ENCODE data around the gene WEE2. TPM values are rescaled to one million over a fixed set of nuclear protein-coding genes. Genes with fewer than 3 reads are reported as not detected.

The WEE2 gene
- total RNA-seq, 6 experiments from 2014 or later: not detected

DNA sequence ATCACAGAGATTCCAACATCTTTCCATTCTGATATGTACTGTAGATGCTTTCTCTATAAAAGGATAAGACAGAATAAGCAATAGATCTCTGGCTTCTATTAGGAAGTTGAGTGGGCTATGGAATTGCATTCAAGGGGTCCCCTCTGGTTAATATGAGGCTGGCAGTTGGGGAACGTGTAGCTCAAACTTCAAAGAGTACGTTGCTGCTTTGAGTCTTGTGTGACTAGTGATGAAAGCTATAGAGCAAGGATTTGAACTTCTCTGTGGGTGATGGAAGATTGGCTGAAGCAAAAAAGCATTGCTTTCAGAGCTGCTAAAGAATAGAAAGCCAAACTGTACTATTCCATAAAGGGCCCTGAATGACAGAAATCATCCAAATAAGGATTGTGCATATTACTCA is 6.4 kb downstream of the WEE2 start:
- H3K9me3 Mint-ChIP-seq: no peaks in the 10 kb centered on the region
- H3K27me3 Mint-ChIP-seq (ENCODE audit: insufficient read depth): peaks cover 9% of the 10 kb centered on the region
- no peak overlapping the region for H3K4me3 Mint-ChIP-seq
- TF ChIP-seq, protein P1, sequence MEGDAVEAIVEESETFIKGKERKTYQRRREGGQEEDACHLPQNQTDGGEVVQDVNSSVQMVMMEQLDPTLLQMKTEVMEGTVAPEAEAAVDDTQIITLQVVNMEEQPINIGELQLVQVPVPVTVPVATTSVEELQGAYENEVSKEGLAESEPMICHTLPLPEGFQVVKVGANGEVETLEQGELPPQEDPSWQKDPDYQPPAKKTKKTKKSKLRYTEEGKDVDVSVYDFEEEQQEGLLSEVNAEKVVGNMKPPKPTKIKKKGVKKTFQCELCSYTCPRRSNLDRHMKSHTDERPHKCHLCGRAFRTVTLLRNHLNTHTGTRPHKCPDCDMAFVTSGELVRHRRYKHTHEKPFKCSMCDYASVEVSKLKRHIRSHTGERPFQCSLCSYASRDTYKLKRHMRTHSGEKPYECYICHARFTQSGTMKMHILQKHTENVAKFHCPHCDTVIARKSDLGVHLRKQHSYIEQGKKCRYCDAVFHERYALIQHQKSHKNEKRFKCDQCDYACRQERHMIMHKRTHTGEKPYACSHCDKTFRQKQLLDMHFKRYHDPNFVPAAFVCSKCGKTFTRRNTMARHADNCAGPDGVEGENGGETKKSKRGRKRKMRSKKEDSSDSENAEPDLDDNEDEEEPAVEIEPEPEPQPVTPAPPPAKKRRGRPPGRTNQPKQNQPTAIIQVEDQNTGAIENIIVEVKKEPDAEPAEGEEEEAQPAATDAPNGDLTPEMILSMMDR (IDR thresholded peaks at IDR 0.05): no peak
- H3K27ac Mint-ChIP-seq: no peak overlapping the region
- no peaks in the 10 kb centered on the region for H3K4me1 Mint-ChIP-seq (ENCODE audit: low read depth)
- H3K36me3 Mint-ChIP-seq (ENCODE audit: low read depth): no peaks in the 10 kb centered on the region
- DNase-seq: no peak

DNA sequence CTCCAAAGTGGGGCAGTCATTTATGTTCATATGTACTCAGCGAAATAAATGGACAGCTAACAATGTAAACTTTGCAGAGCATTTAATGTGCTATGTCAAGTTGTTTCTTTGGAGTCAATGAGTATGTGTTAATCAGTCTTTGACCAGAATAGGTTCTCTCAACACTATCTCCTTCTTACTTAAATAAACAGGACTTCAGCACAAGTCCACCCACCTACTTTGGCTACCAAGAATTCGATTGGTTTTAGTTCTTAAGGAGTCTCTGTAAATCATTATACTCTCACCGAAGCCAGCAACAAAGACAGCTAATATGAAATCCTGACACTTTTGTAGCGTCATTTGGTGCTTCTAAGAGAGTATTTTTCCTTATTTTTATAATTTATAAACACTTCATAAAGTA is 6.9 kb downstream of the WEE2 start:
- no peaks in the 10 kb centered on the region for H3K9me3 Mint-ChIP-seq
- H3K27ac Mint-ChIP-seq: no peak overlapping the region
- no peaks in the 10 kb centered on the region for H3K4me1 Mint-ChIP-seq (ENCODE audit: low read depth)
- H3K36me3 Mint-ChIP-seq (ENCODE audit: low read depth): no peaks in the 10 kb centered on the region
- DNase-seq: no peak
- TF ChIP-seq, protein P1 (IDR thresholded peaks at IDR 0.05): no peak
- H3K4me3 Mint-ChIP-seq: no peak overlapping the region
- H3K27me3 Mint-ChIP-seq (ENCODE audit: insufficient read depth): peaks cover 9% of the 10 kb centered on the region

DNA sequence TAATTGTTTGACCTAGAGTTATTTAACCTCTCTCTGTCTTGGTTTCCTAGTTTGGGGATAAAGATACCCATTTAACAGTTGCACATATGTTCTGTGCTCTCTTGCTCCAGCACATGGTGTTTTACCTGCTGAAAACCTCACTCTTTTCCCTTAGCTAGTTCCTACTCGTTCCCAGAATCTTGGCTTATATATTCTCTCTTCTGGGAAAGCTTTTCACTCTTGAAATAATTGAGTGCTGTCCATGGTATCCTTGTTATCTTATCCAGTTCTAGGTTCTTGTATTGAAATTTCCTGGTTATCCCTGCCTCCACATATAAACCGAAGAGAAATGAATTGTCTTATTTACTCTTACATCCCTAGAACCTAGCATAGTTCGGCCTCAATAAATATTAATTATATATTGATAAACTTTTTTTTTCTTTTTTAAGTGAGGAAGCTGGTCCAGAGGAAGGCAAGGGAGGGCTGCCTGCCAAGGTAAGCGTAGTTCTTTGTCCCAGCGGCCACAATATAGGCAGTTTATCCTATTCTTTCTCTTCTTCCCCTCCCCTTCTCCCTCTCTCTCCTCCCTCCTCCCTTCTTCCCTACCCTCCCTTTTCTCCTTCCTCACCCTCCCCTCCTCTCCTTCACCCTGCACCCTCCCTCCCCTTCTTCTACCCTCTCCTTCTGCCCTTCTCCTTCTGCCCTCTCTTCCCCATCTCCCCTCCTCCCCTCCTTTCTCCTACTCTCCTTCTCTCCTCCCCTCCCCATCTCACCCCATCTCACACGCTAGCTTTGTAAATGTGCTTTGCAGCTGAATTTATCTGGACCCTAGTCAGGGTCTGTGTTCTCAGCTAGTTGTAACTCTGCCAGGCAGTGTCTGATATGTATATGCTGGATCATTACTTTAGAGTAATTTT is 7.9 kb downstream of the WEE2 start:
- peaks cover 6% of the 10 kb centered on the region for H3K27me3 Mint-ChIP-seq (ENCODE audit: insufficient read depth)
- no peak for DNase-seq
- H3K4me1 Mint-ChIP-seq (ENCODE audit: low read depth): no peaks in the 10 kb centered on the region
- H3K36me3 Mint-ChIP-seq (ENCODE audit: low read depth): no peaks in the 10 kb centered on the region
- TF ChIP-seq, protein P1 (IDR thresholded peaks at IDR 0.05): no peak
- no peaks in the 10 kb centered on the region for H3K9me3 Mint-ChIP-seq
- H3K27ac Mint-ChIP-seq: no peak overlapping the region
- H3K4me3 Mint-ChIP-seq: no peak overlapping the region

DNA sequence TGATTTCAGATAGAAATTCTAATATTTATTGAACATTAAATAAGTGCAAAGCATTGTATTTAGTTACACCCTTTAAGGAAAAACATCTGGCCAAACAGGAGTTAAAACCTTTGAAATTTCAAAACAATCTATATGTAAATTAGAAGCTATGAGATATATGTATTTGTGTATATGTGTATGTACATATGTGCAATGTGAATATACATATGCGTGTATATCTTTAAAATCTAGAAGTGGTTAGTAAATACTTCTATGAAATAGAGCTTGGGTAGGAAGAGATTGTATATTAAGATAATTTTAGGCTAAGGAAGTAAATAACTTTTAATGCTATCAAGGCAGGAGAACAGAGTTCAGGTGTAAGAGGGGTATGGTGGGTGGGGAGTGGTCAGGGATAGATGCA is 9.3 kb downstream of the WEE2 start:
- Mint-ChIP-seq H3K36me3 (ENCODE audit: low read depth) (no peaks in the 10 kb centered on the region), H3K27ac (no peak overlapping the region), H3K4me1 (ENCODE audit: low read depth) (no peaks in the 10 kb centered on the region), H3K4me3 (no peak overlapping the region), H3K27me3 (ENCODE audit: insufficient read depth) (peaks cover 6% of the 10 kb centered on the region), H3K9me3 (no peaks in the 10 kb centered on the region)
- no peak for DNase-seq
- TF ChIP-seq, protein P1 (IDR thresholded peaks at IDR 0.05): no peak

DNA sequence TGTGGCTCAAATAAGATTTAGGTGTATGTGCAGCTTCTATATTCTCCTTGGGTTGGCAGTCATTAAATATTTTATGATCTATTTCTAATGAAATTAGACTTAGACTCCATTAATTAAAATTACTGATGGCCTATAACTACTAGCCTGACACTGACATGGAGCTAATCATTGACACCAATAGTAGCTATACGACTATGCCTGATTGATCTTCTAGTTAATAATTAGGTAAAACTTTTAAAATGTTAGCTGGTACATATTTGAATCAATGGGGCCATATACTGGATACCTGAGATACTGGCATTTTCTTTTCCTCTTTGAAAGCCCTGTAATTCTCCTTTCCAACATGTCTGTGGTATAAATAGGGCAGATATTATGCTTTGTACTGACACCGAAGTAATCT is 14.4 kb downstream of the WEE2 start:
- TF ChIP-seq, protein P1 (IDR thresholded peaks at IDR 0.05): no peak
- DNase-seq: no peak
- Mint-ChIP-seq H3K27ac (no peak overlapping the region), H3K9me3 (no peaks in the 10 kb centered on the region), H3K4me3 (no peak overlapping the region), H3K27me3 (ENCODE audit: insufficient read depth) (peaks cover 10% of the 10 kb centered on the region), H3K4me1 (ENCODE audit: low read depth) (no peaks in the 10 kb centered on the region), H3K36me3 (ENCODE audit: low read depth) (no peaks in the 10 kb centered on the region)
